ENCODE data around the gene TMOD1.

DNA sequence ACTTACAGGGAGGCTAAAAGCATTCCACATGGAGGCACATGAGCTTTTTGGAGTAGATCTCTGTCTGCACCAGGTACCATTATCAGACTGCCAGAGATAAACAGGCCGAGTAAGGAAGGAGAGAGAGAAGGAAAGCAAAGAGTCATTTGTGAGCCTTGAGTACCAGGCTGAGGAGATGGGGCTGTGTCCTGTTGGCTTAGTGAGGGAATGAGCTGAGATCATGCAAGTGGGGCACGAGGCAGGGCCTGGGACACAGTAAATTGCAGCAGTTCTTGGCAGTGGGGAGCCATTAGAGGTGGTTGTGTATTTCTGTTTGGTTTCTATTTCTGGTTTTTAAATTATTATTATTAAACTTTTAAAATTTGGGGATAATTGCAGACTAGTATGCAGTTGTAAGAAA lies 78.4 kb downstream of the TMOD1 start:
- TF ChIP-seq, protein P1, sequence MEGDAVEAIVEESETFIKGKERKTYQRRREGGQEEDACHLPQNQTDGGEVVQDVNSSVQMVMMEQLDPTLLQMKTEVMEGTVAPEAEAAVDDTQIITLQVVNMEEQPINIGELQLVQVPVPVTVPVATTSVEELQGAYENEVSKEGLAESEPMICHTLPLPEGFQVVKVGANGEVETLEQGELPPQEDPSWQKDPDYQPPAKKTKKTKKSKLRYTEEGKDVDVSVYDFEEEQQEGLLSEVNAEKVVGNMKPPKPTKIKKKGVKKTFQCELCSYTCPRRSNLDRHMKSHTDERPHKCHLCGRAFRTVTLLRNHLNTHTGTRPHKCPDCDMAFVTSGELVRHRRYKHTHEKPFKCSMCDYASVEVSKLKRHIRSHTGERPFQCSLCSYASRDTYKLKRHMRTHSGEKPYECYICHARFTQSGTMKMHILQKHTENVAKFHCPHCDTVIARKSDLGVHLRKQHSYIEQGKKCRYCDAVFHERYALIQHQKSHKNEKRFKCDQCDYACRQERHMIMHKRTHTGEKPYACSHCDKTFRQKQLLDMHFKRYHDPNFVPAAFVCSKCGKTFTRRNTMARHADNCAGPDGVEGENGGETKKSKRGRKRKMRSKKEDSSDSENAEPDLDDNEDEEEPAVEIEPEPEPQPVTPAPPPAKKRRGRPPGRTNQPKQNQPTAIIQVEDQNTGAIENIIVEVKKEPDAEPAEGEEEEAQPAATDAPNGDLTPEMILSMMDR (IDR thresholded peaks at IDR 0.05), result no peak
- TF ChIP-seq POLR2A (IDR thresholded peaks at IDR 0.05), result no peak

Measured in testis (tissue), 2 donors.